Panc1 (cell line): Measurements from ENCODE around the gene RNF144A.

Source experiments
- CTCF ChIP-seq: fragments of 450-650 bp; IDR thresholded peaks from 2 replicates; pipeline ENCODE4 v1.5.1; 2017; ENCODE audit warnings: mild to moderate bottlenecking
- POLR2AphosphoS5 ChIP-seq: IDR thresholded peaks from 2 replicates; pipeline ENCODE4 v1.6.1; 2012; ENCODE audit warnings: mild to moderate bottlenecking, low read depth, low read length, moderate library complexity
- SIN3A ChIP-seq: IDR thresholded peaks from 2 replicates; pipeline ENCODE4 v1.6.1; 2012; ENCODE audit warnings: low read depth, mild to moderate bottlenecking, low read length, moderate library complexity, borderline replicate concordance; ENCODE audit not compliant: insufficient read depth
- TCF7L2 ChIP-seq: IDR thresholded peaks from 2 replicates; pipeline ENCODE4 v1.6.1; 2011; ENCODE audit warnings: mild to moderate bottlenecking, low read depth, low read length, inconsistent platforms
- TF ChIP-seq, protein P1 (sequence below), 2 experiments: IDR thresholded peaks; 2 replicates each; pipeline ENCODE4 v1.6.1; 2011 to 2012; ENCODE audit warnings: low read depth in 2 of 2, control low read depth in 1 of 2, low read length in 1 of 2, mild to moderate bottlenecking in 1 of 2, moderate library complexity in 1 of 2; ENCODE audit not compliant: insufficient read depth in 1 of 2

DNA sequence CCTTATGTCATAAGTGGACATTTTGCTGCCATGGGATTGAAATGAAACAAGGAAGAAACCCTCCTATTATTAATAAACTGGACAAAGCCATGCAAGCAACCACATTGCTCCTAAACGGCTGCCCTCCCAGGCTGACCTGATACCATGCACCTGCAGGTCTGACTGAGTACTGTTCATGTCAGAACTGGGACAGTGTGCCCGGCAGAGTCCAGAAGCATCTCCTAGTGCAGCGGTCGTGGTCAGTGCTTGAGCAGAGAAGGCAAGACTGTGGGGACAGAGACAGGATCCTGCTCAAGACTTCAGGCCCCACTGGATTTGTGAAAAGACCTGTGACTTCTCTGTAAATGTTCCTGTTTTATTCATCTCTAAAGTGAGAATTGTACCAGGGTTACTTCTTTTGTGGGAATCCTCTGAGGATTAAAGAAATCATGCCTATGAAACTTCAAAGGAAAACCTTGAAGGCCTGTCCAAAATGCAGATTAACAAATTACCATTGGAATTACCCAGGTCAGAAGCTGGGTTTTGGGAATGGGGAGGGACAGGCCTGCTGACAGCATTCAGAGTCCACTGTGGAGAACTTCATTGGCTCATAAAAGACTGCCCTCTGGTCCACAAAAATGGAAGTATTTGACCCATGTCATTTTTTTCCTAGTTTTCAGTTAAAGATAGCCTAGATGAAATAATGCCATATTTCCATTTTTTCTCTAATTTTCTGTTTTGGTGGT is 13.9 kb downstream of the RNF144A start:
- TF ChIP-seq SIN3A (no peak), CTCF (no peak), POLR2AphosphoS5 (no peak), TCF7L2 (no peak)
- TF ChIP-seq, protein P1, sequence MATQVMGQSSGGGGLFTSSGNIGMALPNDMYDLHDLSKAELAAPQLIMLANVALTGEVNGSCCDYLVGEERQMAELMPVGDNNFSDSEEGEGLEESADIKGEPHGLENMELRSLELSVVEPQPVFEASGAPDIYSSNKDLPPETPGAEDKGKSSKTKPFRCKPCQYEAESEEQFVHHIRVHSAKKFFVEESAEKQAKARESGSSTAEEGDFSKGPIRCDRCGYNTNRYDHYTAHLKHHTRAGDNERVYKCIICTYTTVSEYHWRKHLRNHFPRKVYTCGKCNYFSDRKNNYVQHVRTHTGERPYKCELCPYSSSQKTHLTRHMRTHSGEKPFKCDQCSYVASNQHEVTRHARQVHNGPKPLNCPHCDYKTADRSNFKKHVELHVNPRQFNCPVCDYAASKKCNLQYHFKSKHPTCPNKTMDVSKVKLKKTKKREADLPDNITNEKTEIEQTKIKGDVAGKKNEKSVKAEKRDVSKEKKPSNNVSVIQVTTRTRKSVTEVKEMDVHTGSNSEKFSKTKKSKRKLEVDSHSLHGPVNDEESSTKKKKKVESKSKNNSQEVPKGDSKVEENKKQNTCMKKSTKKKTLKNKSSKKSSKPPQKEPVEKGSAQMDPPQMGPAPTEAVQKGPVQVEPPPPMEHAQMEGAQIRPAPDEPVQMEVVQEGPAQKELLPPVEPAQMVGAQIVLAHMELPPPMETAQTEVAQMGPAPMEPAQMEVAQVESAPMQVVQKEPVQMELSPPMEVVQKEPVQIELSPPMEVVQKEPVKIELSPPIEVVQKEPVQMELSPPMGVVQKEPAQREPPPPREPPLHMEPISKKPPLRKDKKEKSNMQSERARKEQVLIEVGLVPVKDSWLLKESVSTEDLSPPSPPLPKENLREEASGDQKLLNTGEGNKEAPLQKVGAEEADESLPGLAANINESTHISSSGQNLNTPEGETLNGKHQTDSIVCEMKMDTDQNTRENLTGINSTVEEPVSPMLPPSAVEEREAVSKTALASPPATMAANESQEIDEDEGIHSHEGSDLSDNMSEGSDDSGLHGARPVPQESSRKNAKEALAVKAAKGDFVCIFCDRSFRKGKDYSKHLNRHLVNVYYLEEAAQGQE (IDR thresholded peaks at IDR 0.05; ENCODE audit: insufficient read depth in 1 of 2, low read depth in 2 of 2, low read length in 1 of 2): no peak
